Heart right ventricle (tissue), 16 donors: ENCODE measurements around the gene CCSER1. TPM values are rescaled to one million over a fixed set of nuclear protein-coding genes. Genes with fewer than 3 reads are reported as not detected.
"Not testable (repeated sequence)": the region's sequence is repeated elsewhere in the genome, so short reads cannot be mapped to it uniquely, and the experiment has no call there.

Experiments used
- ATAC-seq, 8 donors: fragments of 200-7000 bp; cut with Tn5 transposase; one replicate each; pipeline ENCODE4 v1.9.1; 2020; ENCODE audit warnings: mild to moderate bottlenecking in 8 of 8, moderate library complexity in 8 of 8, moderate number of reproducible peaks in 1 of 8
- DNase-seq, 2 donors: peaks; one replicate each; pipeline ENCODE4 v3.0.0-alpha.2; 2020
- H3K27ac ChIP-seq, 10 donors: fragments of 200-600 bp; sonication (generic) in 2 of 10; one replicate each; pipeline versions ENCODE4 v1.5.0 to v1.8.0; 2020 to 2022; ENCODE audit warnings: mild to moderate bottlenecking in 3 of 10
- H3K27me3 ChIP-seq, 7 donors: fragments of 200-600 bp; one replicate each; pipeline ENCODE4 v1.8.0; 2021 to 2022; ENCODE audit warnings: mild to moderate bottlenecking in 2 of 7
- H3K36me3 ChIP-seq, 9 donors: fragments of 200-600 bp; sonication (generic) in 1 of 9; one replicate each; pipeline versions ENCODE4 v1.5.0 to v1.8.0; 2020 to 2022; ENCODE audit warnings: mild to moderate bottlenecking in 2 of 9
- H3K4me1 ChIP-seq, 9 donors: fragments of 200-600 bp; sonication (generic) in 1 of 9; one replicate each; pipeline versions ENCODE4 v1.5.0 to v1.8.0; 2020 to 2022; ENCODE audit warnings: mild to moderate bottlenecking in 4 of 9
- H3K4me3 ChIP-seq, 10 donors: fragments of 200-600 bp; sonication (generic) in 2 of 10; one replicate each; pipeline versions ENCODE4 v1.5.0 to v1.8.0; 2020 to 2022; ENCODE audit warnings: mild to moderate bottlenecking in 7 of 10, moderate library complexity in 2 of 10
- H3K9me3 ChIP-seq, 11 donors: fragments of 200-600 bp in 10 of 11; sonication (generic) in 2 of 11; one replicate each; pipeline versions ENCODE4 v1.5.0 to v1.8.0; 2013 to 2022; ENCODE audit warnings: mild to moderate bottlenecking in 2 of 11, control low read depth in 1 of 11, moderate library complexity in 1 of 11
- CTCF ChIP-seq, 9 donors: fragments of 200-600 bp; sonication (generic) in 2 of 9; IDR thresholded peaks; one replicate each; pipeline versions ENCODE4 v1.5.0 to v1.8.0; 2021 to 2022; ENCODE audit warnings: antibody characterized with exemption in 9 of 9, mild to moderate bottlenecking in 5 of 9, moderate library complexity in 1 of 9
- WGBS, 2 donors: extraction: QIAGEN DNeasy Blood & Tissue Kit; methylation state at CpG; one replicate each; pipeline ENCODE4 v1.1.7; 2013; ENCODE audit warnings: inconsistent platforms in 1 of 2; 5-methylcytosine and 5-hydroxymethylcytosine counted together
- intact Hi-C, 10 donors: fragments of 100-400 bp; cut with DNase I; formaldehyde crosslinking; loops; one replicate each; pipeline versions ENCODE4 v1.11.1 to v1.14.2; 2022
- polyA plus RNA-seq, 2 donors: library from polyadenylated mRNA; stranded (reverse); fragments of 200-250 nt; gene quantifications; one replicate each; pipeline ENCODE4 v1.2.3, GENCODE V29; 2013
- total RNA-seq, 10 donors: library from RNA; stranded (reverse); fragmentation: NEBNext Ultra II Directional in 3 of 10; extraction: Animal tissue kit (Norgen Biotek cat#: 25700) in 3 of 10; gene quantifications; one replicate each; pipeline versions ENCODE4 v1.2.1 to v1.2.4, GENCODE V29; 2021 to 2023
- donor health status: Arrhythmogenic right ventricular cardiomyopathy.
- donor health status: ischemic (EF 13 %, LVEDD 7.1; RV severe dilation, severe dysfunction).
- donor health status: healthy with polysubstance abuse.
- donor health status: DM: no; HTN: yes; CAD: no.
- donor health status: DM: no; HTN: no; CAD: no.
- donor health status: ischemic (EF 25% LVEDD 6.9; RV normal size, moderate dysfunction).
- donor health status: ischemic (EF 25% LVEDD 5.7; RV mildly dilated, moderate dysfunction).
- donor health status: healthy.
- donor health status: DM: yes; HTN: yes; CAD: no.
- donor health status: Ischemic cardiomyopathy.
- donor health status: ischemic (EF 35%, LVEDD 5.7; RV mildly dilated, moderate dysfunction).
- donor health status: nonischemic (EF 11% LVEDD 7.7; RV severe dilation, severe dysfunction).
- donor health status: DM: yes; HTN: yes; CAD: no.
- donor health status: PGD.
- donor health status: ischemic (EF 29% LVEDD 5.4; RV normal size, mild dysfunction).
- donor health status: nonischemic (EF 23%, LVEDD 6.1; RV moderate dilation, normal function).

CCSER1 gene
- total and polyA plus RNA-seq, 12 donors: 1.5 to 16.4 (median 12.0) TPM

- no peak for TF ChIP-seq CTCF (IDR thresholded peaks at IDR 0.05)
- WGBS, 2 donors: 81% methylated on average over 5 of the region's 5 CpGs
- H3K27ac ChIP-seq: no peak overlapping the region
- intact Hi-C loops: no loop called here
- ATAC-seq (no peak), DNase-seq (no peak)
- H3K4me1 ChIP-seq: no peaks in the 10 kb centered on the region
- H3K9me3 ChIP-seq: peaks cover 0 to 10% (median 0%) of the 10 kb centered on the region in 11 donors
- no peak overlapping the region for H3K4me3 ChIP-seq
- no peaks in the 10 kb centered on the region for H3K36me3 ChIP-seq
- no peaks in the 10 kb centered on the region for H3K27me3 ChIP-seq
Measured at GRCh38 chr4:91611782-91612181, 1484.6 kb downstream of the CCSER1 start.

DNA sequence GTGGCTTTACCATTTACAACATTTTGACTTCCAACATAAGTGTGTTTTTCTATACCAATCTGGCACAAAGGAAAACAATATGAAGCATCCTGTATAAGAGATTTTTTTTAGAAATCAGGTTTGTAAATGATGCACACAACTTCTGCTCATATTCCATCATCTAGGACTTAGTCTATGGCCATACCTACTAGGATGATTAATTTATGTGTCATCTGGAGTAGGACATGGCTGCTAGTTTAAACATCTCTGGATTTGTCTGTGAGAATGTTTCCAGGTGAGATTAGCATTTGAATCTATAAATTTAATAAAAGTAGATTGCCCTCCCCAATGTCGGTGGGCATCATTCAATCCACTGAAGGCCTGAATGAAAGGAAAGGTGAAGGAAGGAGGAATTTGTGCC, 1493.8 kb downstream of the CCSER1 start:
- DNase-seq: no peak
- intact Hi-C loops: no loop called here

DNA sequence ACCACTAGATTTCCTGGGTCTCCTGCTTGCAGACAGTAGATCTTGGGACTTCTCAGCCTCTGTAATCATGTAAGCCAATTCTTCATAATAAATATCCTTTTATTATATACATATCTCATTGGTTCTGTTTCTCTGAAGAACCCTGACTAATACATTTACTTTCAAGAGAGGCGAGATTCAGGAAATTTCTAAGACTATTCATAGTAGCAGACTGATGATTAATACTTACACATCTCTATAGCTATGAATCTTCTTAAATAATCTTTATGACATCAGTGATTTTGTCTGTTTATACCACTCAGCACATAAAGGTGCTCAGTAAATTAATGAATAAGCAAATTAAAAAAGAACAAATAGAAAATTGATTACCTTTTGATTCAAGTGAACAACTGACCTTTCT, 1494.3 kb downstream of the CCSER1 start:
- H3K4me3 ChIP-seq: no peak overlapping the region
- peaks cover 0 to 6% (median 0%) of the 10 kb centered on the region in 11 donors for H3K9me3 ChIP-seq
- DNase-seq (no peak), ATAC-seq (no peak)
- H3K27me3 ChIP-seq: no peaks in the 10 kb centered on the region
- H3K4me1 ChIP-seq: no peaks in the 10 kb centered on the region
- intact Hi-C loops: no loop called here
- no peak for TF ChIP-seq CTCF (IDR thresholded peaks at IDR 0.05)
- WGBS, 2 donors: 84 to 88% methylated on average over 1 of the region's 1 CpG
- H3K27ac ChIP-seq: no peak overlapping the region
- H3K36me3 ChIP-seq: no peaks in the 10 kb centered on the region

More for the DNA sequence above, 1493.8 kb downstream of the CCSER1 start:
- 91 to 94% methylated on average over 1 of the region's 1 CpG for WGBS, 2 donors
- no peak for TF ChIP-seq CTCF (IDR thresholded peaks at IDR 0.05)
- ATAC-seq: no peak
- H3K27ac ChIP-seq: no peak overlapping the region
- H3K27me3 ChIP-seq: no peaks in the 10 kb centered on the region
- H3K4me3 ChIP-seq: no peak overlapping the region
- no peaks in the 10 kb centered on the region for H3K4me1 ChIP-seq
- no peaks in the 10 kb centered on the region for H3K36me3 ChIP-seq
- peaks cover 0 to 6% (median 0%) of the 10 kb centered on the region in 11 donors for H3K9me3 ChIP-seq

DNA sequence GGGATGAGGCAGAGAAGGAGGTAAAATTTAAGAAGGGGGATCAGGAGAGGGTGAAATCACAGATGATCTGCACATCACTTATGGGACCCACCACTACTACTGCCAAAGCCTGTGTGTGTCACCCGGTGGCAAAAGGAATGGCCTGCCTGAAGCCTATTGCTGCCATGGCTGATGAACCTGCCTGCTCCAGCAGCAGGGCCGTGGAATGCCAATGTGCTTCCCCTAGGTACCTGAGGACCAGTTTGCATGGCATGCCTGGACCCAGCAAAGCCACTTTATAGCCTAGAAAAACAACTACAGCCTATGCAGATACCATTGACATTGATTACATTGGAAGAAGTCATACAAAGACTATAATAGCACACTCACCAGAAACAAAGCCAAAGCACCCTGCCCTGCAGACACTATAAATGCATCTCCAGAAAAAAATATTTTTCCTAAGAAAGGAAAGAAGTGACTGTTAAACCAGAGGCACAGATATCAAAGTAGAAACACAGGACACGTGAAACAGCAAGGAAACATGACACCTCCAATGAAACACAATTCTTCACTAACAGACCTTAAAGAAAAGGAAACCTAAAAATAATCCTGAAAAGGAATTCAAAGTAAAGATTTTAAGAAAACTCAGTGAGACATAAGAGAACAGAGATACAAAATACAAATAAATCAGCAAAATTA, 1495.9 kb downstream of the CCSER1 start:
- ATAC-seq (no peak), DNase-seq (no peak)
- H3K4me3 ChIP-seq: no peak overlapping the region
- H3K27me3 ChIP-seq: no peaks in the 10 kb centered on the region
- no peaks in the 10 kb centered on the region for H3K9me3 ChIP-seq
- WGBS, 2 donors: 70 to 77% methylated on average over 3 of the region's 3 CpGs
- TF ChIP-seq CTCF (IDR thresholded peaks at IDR 0.05): no peak
- intact Hi-C loops: no loop called here
- H3K27ac ChIP-seq: no peak overlapping the region
- H3K4me1 ChIP-seq: no peaks in the 10 kb centered on the region
- H3K36me3 ChIP-seq: no peaks in the 10 kb centered on the region

DNA sequence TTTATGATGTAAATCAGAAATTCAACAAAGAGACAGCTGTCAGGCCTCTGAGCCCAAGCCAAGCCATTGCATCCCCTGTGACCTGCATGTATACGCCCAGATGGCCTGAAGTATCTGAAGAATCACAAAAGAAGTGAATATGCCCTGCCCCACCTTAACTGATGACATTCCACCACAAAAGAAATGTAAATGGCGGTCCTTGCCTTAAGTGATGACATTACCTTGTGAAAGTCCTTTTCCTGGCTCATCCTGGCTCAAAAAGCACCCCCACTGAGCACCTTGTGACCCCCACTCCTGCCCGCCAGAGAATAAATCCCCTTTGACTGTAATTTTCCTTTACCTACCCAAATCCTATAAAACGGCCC, 1496.4 kb downstream of the CCSER1 start:
- H3K4me1 ChIP-seq, intact Hi-C loops, H3K9me3 ChIP-seq, H3K27ac ChIP-seq, H3K4me3 ChIP-seq, H3K36me3 ChIP-seq, H3K27me3 ChIP-seq, DNase-seq, ATAC-seq: not testable (repeated sequence)
- WGBS, 2 donors: 79 to 87% methylated on average over 4 of the region's 4 CpGs
